ENCODE measurements around the gene SCD5.

DNA sequence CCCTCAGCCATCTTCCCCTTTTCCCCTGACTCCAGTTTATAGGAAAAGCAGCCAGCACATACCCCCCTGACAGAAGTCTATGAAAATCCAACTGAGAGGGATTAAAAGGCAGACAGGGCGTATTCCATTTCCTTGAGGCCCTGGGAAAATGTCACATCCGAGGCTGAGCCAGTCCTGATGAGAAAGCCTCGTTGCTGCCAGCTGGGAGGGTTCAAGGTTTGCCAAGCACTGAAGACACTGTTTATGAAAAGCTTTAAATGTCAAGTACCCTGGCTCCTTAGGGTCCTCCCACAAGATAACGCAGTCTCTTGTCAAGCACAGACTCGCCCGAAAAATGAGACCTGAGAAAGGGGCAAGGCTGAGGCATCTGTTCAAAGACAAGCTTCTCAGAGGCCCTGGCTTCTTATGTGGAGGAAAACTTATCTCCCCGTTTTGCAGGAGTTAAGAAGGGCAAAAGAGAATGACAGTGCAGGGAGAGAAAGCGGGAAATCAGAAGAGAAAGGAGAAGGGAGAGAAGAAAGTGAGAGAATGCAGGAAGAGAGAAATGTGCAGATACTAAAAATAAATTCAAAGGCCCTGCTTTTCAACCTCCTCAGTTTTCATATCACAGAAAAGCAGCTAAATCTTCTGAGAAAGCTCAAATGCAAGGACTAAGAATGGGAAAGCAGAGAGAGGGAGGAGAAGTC, 44.7 kb downstream of the SCD5 start:
- TF ChIP-seq, protein P1, sequence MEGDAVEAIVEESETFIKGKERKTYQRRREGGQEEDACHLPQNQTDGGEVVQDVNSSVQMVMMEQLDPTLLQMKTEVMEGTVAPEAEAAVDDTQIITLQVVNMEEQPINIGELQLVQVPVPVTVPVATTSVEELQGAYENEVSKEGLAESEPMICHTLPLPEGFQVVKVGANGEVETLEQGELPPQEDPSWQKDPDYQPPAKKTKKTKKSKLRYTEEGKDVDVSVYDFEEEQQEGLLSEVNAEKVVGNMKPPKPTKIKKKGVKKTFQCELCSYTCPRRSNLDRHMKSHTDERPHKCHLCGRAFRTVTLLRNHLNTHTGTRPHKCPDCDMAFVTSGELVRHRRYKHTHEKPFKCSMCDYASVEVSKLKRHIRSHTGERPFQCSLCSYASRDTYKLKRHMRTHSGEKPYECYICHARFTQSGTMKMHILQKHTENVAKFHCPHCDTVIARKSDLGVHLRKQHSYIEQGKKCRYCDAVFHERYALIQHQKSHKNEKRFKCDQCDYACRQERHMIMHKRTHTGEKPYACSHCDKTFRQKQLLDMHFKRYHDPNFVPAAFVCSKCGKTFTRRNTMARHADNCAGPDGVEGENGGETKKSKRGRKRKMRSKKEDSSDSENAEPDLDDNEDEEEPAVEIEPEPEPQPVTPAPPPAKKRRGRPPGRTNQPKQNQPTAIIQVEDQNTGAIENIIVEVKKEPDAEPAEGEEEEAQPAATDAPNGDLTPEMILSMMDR (IDR thresholded peaks at IDR 0.05), result no peak
- TF ChIP-seq POLR2A (IDR thresholded peaks at IDR 0.05), result no peak
